ENCODE measurements around the gene SORCS2. TPM values are rescaled to one million over a fixed set of nuclear protein-coding genes. Genes with fewer than 3 reads are reported as not detected.

The SORCS2 gene
- total RNA-seq, 1 experiment from 2014 or later: 0.06 TPM

DNA sequence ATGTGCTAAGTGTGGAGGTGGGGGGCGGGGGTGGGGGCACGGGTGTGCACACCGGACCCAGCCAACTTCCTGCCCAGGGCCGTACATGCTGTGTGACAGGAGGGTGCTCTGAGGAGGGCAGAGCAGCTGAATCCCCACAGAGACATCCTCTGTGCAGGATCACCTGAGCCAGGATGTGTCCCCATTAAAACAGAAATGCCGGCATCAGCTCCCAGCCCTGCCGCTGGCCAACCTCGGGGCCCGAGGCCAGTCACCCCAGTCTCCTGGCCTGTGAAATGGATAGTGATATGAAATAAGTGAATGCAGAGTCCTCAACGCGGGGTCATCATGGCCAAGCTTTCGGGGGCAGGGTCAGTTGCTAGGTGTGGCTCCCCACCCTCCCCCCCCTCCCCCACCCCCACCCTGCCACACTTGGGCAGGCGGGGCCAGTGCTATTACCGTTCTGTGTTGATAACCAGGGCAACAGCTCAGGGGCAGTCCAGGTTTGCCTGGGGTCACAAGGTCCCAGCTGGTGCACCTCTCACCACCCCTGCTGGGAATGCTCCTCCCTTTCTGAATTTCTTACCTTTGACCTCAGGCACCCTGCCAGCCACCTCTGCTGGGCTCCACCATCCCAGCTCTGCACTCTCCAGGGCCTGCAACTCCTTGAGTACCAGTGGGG lies 469.6 kb downstream of the SORCS2 start:
- POLR2A ChIA-PET (ENCODE audit: low non-redundant PET): no interaction called here
- intact Hi-C loops (cut with micrococcal nuclease; ENCODE audit: unreplicated experiment): no loop called here
- Histone ChIP-seq H3K9me3 (ENCODE audit: low read depth, low read length, poor library complexity, severe bottlenecking) (no peaks in the 10 kb centered on the region), H3K27me3 (replicated peaks; ENCODE audit: insufficient read depth, low read depth, low read length, poor library complexity) (no peaks in the 10 kb centered on the region), H3K4me1 (ENCODE audit: insufficient read depth, low read length, poor library complexity, severe bottlenecking) (no peaks in the 10 kb centered on the region), H3K27ac (ENCODE audit: low read depth, low read length, poor library complexity, severe bottlenecking) (no peak overlapping the region), H3K36me3 (ENCODE audit: insufficient read depth, low read length, poor library complexity, severe bottlenecking) (no peaks in the 10 kb centered on the region), H3K4me3 (ENCODE audit: low read depth, low read length, poor library complexity, severe bottlenecking) (no peak overlapping the region)
- DNase-seq (ENCODE audit: low spot score): no peak
- no TSS peak for BruUV-seq (replicated peaks)
- CTCF ChIA-PET: no interaction called here
- TF ChIP-seq EZH2 (IDR thresholded peaks at IDR 0.05; ENCODE audit: borderline replicate concordance, low read depth, low read length, poor library complexity, severe bottlenecking): no peak
- TF ChIP-seq, protein P1, sequence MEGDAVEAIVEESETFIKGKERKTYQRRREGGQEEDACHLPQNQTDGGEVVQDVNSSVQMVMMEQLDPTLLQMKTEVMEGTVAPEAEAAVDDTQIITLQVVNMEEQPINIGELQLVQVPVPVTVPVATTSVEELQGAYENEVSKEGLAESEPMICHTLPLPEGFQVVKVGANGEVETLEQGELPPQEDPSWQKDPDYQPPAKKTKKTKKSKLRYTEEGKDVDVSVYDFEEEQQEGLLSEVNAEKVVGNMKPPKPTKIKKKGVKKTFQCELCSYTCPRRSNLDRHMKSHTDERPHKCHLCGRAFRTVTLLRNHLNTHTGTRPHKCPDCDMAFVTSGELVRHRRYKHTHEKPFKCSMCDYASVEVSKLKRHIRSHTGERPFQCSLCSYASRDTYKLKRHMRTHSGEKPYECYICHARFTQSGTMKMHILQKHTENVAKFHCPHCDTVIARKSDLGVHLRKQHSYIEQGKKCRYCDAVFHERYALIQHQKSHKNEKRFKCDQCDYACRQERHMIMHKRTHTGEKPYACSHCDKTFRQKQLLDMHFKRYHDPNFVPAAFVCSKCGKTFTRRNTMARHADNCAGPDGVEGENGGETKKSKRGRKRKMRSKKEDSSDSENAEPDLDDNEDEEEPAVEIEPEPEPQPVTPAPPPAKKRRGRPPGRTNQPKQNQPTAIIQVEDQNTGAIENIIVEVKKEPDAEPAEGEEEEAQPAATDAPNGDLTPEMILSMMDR (conservative IDR thresholded peaks at IDR 0.05; ENCODE audit: low read depth, low read length): no peak

DNA sequence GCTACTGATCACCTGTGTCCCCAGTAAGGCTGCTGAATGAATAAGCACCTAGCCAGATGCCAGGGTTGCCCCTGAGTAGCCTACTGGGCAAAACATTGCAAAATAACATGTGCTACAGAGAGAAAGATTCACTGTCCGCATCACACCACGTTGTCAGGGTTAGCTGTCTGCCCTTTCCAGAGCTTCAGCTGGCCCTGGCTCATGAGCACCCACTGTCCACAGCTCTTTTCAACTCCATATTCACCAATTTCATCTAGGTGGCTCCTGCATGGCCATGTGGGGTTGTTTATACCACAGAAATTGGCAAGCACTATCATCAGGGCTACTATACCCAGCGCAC lies 470.1 kb downstream of the SORCS2 start:
- Histone ChIP-seq H3K27me3 (replicated peaks; ENCODE audit: insufficient read depth, low read depth, low read length, poor library complexity) (no peaks in the 10 kb centered on the region), H3K27ac (ENCODE audit: low read depth, low read length, poor library complexity, severe bottlenecking) (no peak overlapping the region), H3K9me3 (ENCODE audit: low read depth, low read length, poor library complexity, severe bottlenecking) (no peaks in the 10 kb centered on the region), H3K4me3 (ENCODE audit: low read depth, low read length, poor library complexity, severe bottlenecking) (no peak overlapping the region), H3K36me3 (ENCODE audit: insufficient read depth, low read length, poor library complexity, severe bottlenecking) (no peaks in the 10 kb centered on the region), H3K4me1 (ENCODE audit: insufficient read depth, low read length, poor library complexity, severe bottlenecking) (no peaks in the 10 kb centered on the region)
- no TSS peak for BruUV-seq (replicated peaks)
- intact Hi-C loops (cut with micrococcal nuclease; ENCODE audit: unreplicated experiment): no loop called here
- TF ChIP-seq, protein P1 (conservative IDR thresholded peaks at IDR 0.05; ENCODE audit: low read depth, low read length): no peak
- TF ChIP-seq EZH2 (IDR thresholded peaks at IDR 0.05; ENCODE audit: borderline replicate concordance, low read depth, low read length, poor library complexity, severe bottlenecking): no peak
- CTCF ChIA-PET: no interaction called here
- no peak for DNase-seq (ENCODE audit: low spot score)
- POLR2A ChIA-PET (ENCODE audit: low non-redundant PET): no interaction called here

DNA sequence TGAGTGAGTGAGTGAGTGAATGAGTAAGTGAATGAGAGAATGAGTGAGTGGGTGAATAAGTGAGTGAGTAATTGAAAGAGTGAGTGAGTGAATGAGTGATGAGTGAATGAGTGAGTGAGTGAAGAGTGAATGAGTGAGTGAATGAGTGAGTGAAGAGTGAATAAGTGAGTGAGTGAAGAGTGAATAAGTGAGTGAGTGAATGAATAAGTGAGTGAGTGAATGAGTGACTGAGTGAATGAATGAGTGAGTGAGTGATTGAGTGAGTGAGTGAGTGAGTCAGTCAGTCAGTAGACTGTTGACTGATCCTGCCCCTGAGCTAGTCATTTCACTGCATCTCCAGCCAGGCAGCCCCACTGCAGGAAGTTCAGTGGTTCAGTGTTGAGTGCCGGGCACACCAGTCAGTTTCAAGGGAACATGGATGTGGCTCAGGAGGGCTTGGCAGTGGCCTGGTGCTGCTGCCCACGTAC lies 470.8 kb downstream of the SORCS2 start:
- Histone ChIP-seq H3K4me1 (ENCODE audit: insufficient read depth, low read length, poor library complexity, severe bottlenecking) (no peaks in the 10 kb centered on the region), H3K9me3 (ENCODE audit: low read depth, low read length, poor library complexity, severe bottlenecking) (no peaks in the 10 kb centered on the region), H3K27me3 (replicated peaks; ENCODE audit: insufficient read depth, low read depth, low read length, poor library complexity) (no peaks in the 10 kb centered on the region), H3K4me3 (ENCODE audit: low read depth, low read length, poor library complexity, severe bottlenecking) (no peak overlapping the region), H3K36me3 (ENCODE audit: insufficient read depth, low read length, poor library complexity, severe bottlenecking) (no peaks in the 10 kb centered on the region), H3K27ac (ENCODE audit: low read depth, low read length, poor library complexity, severe bottlenecking) (no peak overlapping the region)
- no TSS peak for BruUV-seq (replicated peaks)
- intact Hi-C loops (cut with micrococcal nuclease; ENCODE audit: unreplicated experiment): no loop called here
- no peak for DNase-seq (ENCODE audit: low spot score)
- TF ChIP-seq, protein P1 (conservative IDR thresholded peaks at IDR 0.05; ENCODE audit: low read depth, low read length): no peak
- no peak for TF ChIP-seq EZH2 (IDR thresholded peaks at IDR 0.05; ENCODE audit: borderline replicate concordance, low read depth, low read length, poor library complexity, severe bottlenecking)
- CTCF ChIA-PET: no interaction called here
- POLR2A ChIA-PET (ENCODE audit: low non-redundant PET): no interaction called here

Data from A673 (cell line).